ENCODE results near the gene POFUT1.

POFUT1 gene

DNA sequence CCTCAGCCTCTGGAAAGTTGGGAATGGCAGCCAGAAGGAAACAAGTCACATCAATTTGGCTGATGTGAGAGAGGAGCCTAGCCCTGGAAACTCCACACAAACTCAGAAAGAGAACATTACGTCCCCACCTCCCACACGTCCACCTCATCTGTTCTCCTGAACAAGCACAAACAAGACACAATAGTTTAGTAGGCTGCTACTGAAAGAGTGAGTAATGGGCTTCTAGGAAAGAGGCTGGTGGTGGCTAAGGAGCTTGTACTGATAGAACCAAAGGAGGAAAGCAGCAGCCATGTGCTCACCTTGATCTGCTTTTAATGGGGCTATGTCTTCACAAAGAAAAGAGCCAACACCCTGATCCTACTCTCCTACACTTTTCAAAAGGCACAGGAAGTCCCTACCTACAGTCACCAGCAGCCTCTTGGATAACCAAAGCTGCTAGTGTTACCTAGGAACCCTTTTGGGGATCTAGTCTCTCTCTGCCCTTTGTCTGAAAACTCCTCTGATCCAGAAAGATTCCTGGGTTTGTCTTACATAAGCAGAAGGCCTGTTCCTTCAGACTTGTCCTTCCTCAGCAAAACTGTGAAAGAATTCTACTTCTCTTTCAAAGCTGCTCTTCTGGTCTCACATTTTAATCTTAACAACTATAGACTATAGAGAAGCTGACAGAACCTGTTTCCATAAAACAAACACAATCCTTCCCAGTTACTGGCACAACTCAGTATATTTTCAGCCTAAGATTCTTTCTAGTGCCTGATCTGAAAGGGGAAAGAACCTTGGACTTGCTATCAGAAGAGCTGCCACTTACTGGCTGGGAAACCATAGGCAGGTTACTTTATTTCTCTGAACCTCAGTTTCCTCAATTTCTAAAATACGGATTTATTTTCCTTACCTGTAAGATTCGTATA lies 3.2 kb upstream of the POFUT1 start:
- Histone ChIP-seq H3K4me1 (ENCODE audit: insufficient read depth, insufficient read length) (peaks cover 2% of the 10 kb centered on the region), H3K9me3 (ENCODE audit: insufficient read depth, low read length) (no peaks in the 10 kb centered on the region), H3K36me3 (ENCODE audit: insufficient read depth, insufficient read length, low read length) (peaks cover 61% of the 10 kb centered on the region), H3K4me3 (ENCODE audit: insufficient read length, low read depth) (no peak overlapping the region), H3K9ac (ENCODE audit: insufficient read length, low read depth) (no peak overlapping the region), H3K27me3 (ENCODE audit: insufficient read depth, insufficient read length) (no peaks in the 10 kb centered on the region)
- TF ChIP-seq ZNF274 (IDR thresholded peaks at IDR 0.05; ENCODE audit: low read depth, low read length) = no peak
- TF ChIP-seq YY1 (IDR thresholded peaks at IDR 0.05; ENCODE audit: insufficient read depth, insufficient read length) = no peak
- TF ChIP-seq SUZ12 (IDR thresholded peaks at IDR 0.05; ENCODE audit: extremely low read depth, insufficient read depth, insufficient read length) = no peak
- no peak for DNase-seq (ENCODE audit: low read depth, low spot score)

DNA sequence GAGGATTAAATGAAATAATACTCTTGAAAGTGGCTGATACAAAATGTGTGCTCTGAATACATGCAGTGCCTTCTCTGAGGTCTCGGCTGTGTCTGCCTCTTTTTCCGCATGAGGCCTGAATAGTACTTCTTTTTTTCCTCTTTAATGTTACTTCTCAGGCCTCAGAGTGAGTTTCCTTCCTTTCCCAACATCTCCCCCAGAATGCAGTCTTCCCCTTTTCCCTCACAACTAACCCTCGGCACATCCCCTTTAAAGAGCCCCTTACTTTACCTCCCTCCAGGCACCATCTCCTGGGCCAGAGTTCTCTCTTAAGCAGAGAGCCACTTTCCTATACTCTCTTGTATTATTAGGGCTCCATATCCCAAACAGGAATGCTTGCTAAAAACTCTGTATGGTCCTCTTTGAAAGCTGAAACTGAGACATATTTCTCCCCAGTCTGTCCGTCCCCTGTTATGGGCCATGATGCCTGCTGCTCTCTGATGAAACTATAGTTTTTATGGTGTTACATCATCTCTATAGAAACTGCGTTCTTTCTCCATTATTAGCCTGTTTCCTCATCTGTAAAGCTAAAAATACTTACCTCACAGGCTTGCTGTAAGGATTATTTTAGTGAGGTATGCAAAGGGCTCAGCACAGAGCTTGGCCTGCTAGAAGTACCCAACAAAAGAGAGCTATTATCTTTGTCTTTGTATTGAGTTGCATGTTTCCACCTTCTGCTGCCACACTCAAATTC lies 2.4 kb upstream of the POFUT1 start:
- no peaks in the 10 kb centered on the region for H3K27me3 ChIP-seq (ENCODE audit: insufficient read depth, insufficient read length)
- peaks cover 2% of the 10 kb centered on the region for H3K4me1 ChIP-seq (ENCODE audit: insufficient read depth, insufficient read length)
- no peaks in the 10 kb centered on the region for H3K9me3 ChIP-seq (ENCODE audit: insufficient read depth, low read length)
- H3K9ac ChIP-seq (ENCODE audit: insufficient read length, low read depth) = peak overlapping the region; percentile 6
- peaks cover 63% of the 10 kb centered on the region for H3K36me3 ChIP-seq (ENCODE audit: insufficient read depth, insufficient read length, low read length)
- no peak overlapping the region for H3K4me3 ChIP-seq (ENCODE audit: insufficient read length, low read depth)
- no peak for DNase-seq (ENCODE audit: low read depth, low spot score)
- TF ChIP-seq YY1 (IDR thresholded peaks at IDR 0.05; ENCODE audit: insufficient read depth, insufficient read length) (no peak), ZNF274 (IDR thresholded peaks at IDR 0.05; ENCODE audit: low read depth, low read length) (no peak), SUZ12 (IDR thresholded peaks at IDR 0.05; ENCODE audit: extremely low read depth, insufficient read depth, insufficient read length) (no peak)

DNA sequence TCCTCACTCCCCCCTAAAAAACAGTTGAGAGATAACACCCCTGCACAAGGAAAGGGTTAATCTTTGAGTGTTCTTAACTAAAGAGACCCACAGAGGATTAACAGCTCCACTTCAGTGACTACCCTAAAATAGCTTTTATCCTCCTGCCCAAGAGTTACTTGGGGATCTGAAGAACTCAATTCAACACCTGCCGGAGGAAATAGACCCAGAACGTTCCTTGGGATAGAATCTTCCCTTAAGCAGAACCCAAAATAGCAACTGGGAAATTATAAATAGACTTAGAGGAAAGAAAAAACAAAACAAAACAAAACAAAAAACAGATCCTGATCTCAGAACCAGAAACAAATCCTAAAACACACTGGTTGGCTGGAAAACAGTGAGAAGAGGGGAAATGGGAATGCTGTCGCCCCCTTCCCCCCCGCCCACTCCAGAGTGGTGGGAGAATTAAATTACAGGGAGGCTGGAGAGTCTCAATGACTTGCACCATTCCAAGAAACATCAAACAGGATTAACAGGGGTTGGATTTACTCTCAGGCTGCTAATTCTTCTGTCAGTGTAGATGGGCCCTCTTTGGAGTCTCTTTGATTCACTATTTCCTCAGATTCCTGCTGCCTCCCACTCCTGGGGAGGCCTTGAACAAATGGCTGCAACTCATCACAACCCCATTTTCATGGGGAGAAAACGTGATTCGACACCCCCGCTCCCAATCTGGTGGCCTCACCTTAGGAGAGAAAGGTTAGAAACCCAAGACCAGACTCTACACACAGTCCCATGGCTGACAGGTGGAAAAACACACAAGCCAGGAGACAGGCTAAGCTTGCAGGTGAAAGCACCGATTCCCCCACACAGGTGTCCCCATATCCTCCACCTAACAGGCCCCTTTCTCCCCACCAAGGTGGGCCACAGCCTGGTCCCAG lies 1.6 kb upstream of the POFUT1 start:
- peaks cover 2% of the 10 kb centered on the region for H3K4me1 ChIP-seq (ENCODE audit: insufficient read depth, insufficient read length)
- peaks cover 65% of the 10 kb centered on the region for H3K36me3 ChIP-seq (ENCODE audit: insufficient read depth, insufficient read length, low read length)
- H3K4me3 ChIP-seq (ENCODE audit: insufficient read length, low read depth) = peak overlapping the region; percentile 89
- no peaks in the 10 kb centered on the region for H3K9me3 ChIP-seq (ENCODE audit: insufficient read depth, low read length)
- peak overlapping the region; percentile 94 for H3K9ac ChIP-seq (ENCODE audit: insufficient read length, low read depth)
- no peak for TF ChIP-seq YY1 (IDR thresholded peaks at IDR 0.05; ENCODE audit: insufficient read depth, insufficient read length)
- no peak for TF ChIP-seq SUZ12 (IDR thresholded peaks at IDR 0.05; ENCODE audit: extremely low read depth, insufficient read depth, insufficient read length)
- no peak for TF ChIP-seq ZNF274 (IDR thresholded peaks at IDR 0.05; ENCODE audit: low read depth, low read length)
- no peak for DNase-seq (ENCODE audit: low read depth, low spot score)
- no peaks in the 10 kb centered on the region for H3K27me3 ChIP-seq (ENCODE audit: insufficient read depth, insufficient read length)

DNA sequence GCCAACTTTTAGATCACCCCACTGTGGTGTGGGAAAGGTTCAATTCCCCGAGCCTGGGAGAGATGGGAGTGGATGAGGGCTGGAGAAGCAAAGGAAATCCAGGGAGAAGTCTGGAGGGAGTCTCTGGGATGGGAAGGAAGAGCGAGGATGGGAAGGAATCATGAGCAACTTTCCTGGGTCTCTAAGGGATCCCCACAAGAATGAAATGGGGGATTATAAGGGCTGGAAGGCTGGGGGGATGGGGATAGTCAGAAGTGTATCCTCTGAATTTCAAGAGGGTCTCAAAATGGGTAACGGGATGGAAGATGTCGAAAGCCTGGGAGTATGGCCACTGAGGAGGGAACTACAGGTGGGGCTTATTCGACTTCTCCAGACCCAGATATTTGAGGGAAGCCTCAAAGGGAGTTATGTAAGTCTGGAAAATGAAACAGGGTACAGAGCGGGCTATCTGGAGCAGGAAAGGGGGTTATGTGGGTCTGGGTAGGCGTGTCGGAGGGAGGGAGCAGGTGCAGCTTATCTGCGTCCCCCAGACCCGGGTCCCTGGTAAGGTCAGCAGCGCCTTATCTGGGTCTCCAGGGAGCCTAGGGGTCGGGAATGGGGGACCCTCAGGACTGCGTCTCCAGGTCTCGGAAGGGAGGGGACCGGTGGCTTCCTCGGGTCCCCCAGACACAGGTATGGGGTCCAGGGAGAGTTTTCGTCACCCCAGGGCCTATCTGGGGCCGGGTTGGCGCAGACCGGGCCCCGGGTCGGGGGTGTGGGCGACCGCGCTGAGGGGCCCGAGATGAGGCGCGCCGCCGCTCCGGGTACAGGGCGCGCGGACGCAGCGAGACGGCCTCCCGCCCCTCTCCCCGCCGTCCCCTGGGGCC lies 687 bp upstream of the POFUT1 start:
- Histone ChIP-seq H3K27me3 (ENCODE audit: insufficient read depth, insufficient read length) (no peaks in the 10 kb centered on the region), H3K4me3 (ENCODE audit: insufficient read length, low read depth) (peak overlapping the region; percentile 89), H3K4me1 (ENCODE audit: insufficient read depth, insufficient read length) (peaks cover 2% of the 10 kb centered on the region), H3K9me3 (ENCODE audit: insufficient read depth, low read length) (no peaks in the 10 kb centered on the region), H3K36me3 (ENCODE audit: insufficient read depth, insufficient read length, low read length) (peaks cover 63% of the 10 kb centered on the region), H3K9ac (ENCODE audit: insufficient read length, low read depth) (peak overlapping the region; percentile 94)
- TF ChIP-seq YY1 (IDR thresholded peaks at IDR 0.05; ENCODE audit: insufficient read depth, insufficient read length) (no peak), SUZ12 (IDR thresholded peaks at IDR 0.05; ENCODE audit: extremely low read depth, insufficient read depth, insufficient read length) (no peak), ZNF274 (IDR thresholded peaks at IDR 0.05; ENCODE audit: low read depth, low read length) (no peak)
- no peak for DNase-seq (ENCODE audit: low read depth, low spot score)

DNA sequence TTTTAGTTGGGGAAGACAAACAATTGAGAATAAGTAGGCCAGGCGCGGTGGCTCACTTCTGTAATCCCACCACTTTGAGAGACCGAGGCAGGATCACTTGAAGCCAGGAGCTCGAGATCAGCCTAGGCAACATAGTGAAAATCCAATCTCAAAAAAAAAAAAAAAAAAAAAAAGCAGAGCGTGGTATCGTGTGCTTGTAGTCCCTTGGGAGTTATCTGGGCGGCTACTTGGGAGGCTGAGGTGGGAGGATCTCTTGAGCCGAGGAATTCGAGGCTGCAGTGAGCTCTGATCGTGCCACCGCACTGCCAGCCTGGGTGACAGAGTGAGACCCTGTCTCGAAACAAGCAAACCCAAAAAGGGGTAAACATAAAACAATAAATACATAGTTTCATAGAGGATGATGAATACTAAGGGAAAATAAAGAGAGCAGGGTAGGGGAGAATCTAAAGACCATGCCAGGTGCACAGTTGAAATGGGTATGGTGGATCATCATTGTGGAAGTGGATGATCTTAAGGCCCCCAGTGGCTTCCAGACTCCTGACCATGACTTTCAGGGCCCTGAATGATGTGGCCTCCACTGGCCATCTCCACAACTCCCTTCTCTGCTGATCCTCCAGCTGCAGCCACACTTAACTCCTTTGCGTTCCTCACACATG lies 947 bp downstream of the POFUT1 start:
- H3K4me3 ChIP-seq (ENCODE audit: insufficient read length, low read depth) = peak overlapping the region; percentile 98
- no peaks in the 10 kb centered on the region for H3K27me3 ChIP-seq (ENCODE audit: insufficient read depth, insufficient read length)
- H3K36me3 ChIP-seq (ENCODE audit: insufficient read depth, insufficient read length, low read length) = peaks cover 60% of the 10 kb centered on the region
- no peaks in the 10 kb centered on the region for H3K4me1 ChIP-seq (ENCODE audit: insufficient read depth, insufficient read length)
- DNase-seq (ENCODE audit: low read depth, low spot score) = no peak
- peak overlapping the region; percentile 96 for H3K9ac ChIP-seq (ENCODE audit: insufficient read length, low read depth)
- H3K9me3 ChIP-seq (ENCODE audit: insufficient read depth, low read length) = no peaks in the 10 kb centered on the region
- TF ChIP-seq ZNF274 (IDR thresholded peaks at IDR 0.05; ENCODE audit: low read depth, low read length) = no peak
- no peak for TF ChIP-seq SUZ12 (IDR thresholded peaks at IDR 0.05; ENCODE audit: extremely low read depth, insufficient read depth, insufficient read length)
- no peak for TF ChIP-seq YY1 (IDR thresholded peaks at IDR 0.05; ENCODE audit: insufficient read depth, insufficient read length)
